Breast epithelium (tissue), 3 donors: ENCODE measurements around the gene CAMK4.

Experiments used
- CTCF ChIP-seq, 3 donors: fragments of 450-650 bp; IDR thresholded peaks; one replicate each; pipeline ENCODE4 v1.5.1; 2016 to 2017; ENCODE audit warnings: antibody characterized with exemption in 3 of 3, mild to moderate bottlenecking in 3 of 3, moderate library complexity in 3 of 3
- POLR2A ChIP-seq: fragments of 450-650 bp; IDR thresholded peaks from one replicate; pipeline ENCODE4 v1.6.1; 2016; ENCODE audit warnings: antibody characterized with exemption, mild to moderate bottlenecking, moderate library complexity

- no peak for TF ChIP-seq CTCF (IDR thresholded peaks at IDR 0.05)
- TF ChIP-seq POLR2A = no peak
Observed at GRCh38 chr5:111254613-111255012, 30.4 kb downstream of the CAMK4 start.
